Measurements from ENCODE around the gene VKORC1.
"Not testable (repeated sequence)": the region's sequence is repeated elsewhere in the genome, so short reads cannot be mapped to it uniquely, and the experiment has no call there.

The VKORC1 gene

DNA sequence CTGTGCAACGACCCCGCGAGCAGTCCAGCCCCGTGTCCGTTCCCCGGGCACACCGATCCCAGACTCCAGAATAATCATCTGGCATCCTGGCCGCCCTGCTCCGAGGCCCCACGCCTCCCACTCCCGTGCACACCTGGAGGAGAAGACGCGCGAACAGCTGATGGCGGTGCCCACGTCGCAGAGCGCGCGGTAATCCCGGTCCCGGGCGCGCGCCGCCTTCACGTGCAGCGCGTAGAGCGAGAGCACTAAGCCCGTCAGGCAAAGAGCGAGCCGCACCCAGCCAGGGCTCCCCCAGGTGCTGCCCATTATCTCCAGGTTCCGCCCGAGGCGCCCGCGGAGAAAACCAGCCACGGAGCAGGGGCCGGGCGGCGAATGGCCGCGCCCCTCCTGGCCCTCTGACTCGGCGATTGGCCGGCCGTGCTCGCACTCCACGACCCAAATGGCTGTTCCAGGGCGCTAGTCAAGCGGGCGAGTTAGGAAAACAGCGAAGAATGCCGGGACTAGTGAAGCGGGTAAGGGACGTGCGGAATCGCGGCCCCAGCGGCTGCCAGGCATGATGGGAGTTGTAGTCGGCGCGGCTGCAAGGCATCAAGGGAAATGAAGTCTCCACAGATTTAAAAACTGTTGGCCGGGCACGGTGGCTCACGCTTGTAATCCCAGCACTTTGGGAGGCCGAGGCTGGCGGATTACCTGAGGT is at the start of gene VKORC1:
VKORC1 (minus strand) TSS at position 374 of the 697 bp plus-strand sequence; CDS start at position 306, 68 bp downstream.
- peak; percentile 93 for DNase-seq (ENCODE audit: low spot score)

GRCh38 chr16:31143694-31144148 is 49.1 kb upstream of the VKORC1 start:
- no peak for DNase-seq (ENCODE audit: low spot score)

GRCh38 chr16:31143011-31143693 is 48.6 kb upstream of the VKORC1 start:
- DNase-seq (ENCODE audit: low spot score), result no peak

- DNase-seq (ENCODE audit: low spot score), result peak; percentile 96
Observed at GRCh38 chr16:31142109-31143010, 47.8 kb upstream of the VKORC1 start.

DNA sequence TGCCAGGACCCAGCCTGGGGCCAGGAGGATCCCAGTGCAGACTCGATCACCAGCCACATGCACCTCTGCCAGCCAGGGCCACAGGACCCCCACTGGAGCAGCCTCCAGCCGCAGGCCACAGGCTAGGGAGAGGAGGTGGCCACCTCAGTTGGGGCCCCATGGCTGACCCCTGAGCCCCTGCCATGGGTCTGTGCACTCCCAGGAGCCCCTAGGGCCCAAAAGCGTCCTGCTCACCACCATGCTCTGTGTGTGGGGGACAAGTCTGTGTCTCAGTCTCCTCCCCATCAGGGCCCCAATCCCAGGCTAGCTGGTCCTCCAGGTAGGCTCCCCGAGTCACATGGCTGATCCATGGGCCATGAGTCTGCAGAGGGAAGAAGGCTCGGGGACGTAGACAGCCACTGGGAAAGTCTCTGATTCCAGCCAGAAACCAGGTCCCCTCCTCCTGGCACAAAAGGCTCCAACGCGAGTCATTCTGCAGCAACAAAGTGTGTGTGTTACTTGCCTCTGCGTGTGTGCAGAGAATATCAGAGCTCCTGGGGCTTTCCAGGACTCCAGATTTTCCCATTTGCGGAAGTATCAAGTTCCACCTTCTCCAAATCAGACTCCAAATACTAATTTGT is 47.0 kb upstream of the VKORC1 start:
- no peak for DNase-seq (ENCODE audit: low spot score)

GRCh38 chr16:31141071-31141469 is 46.5 kb upstream of the VKORC1 start:
- DNase-seq (ENCODE audit: low spot score), result not testable (repeated sequence)

GRCh38 chr16:31138621-31139578 is 44.3 kb upstream of the VKORC1 start:
- peak; percentile 30 for DNase-seq (ENCODE audit: low spot score)

GRCh38 chr16:31136822-31137499 is 42.4 kb upstream of the VKORC1 start:
- not testable (repeated sequence) for DNase-seq (ENCODE audit: low spot score)

- no peak for DNase-seq (ENCODE audit: low spot score)
Observed at GRCh38 chr16:31136287-31136662, 41.7 kb upstream of the VKORC1 start.

- DNase-seq (ENCODE audit: low spot score), result no peak
Observed at GRCh38 chr16:31135535-31136286, 41.1 kb upstream of the VKORC1 start, which contains the start of gene PRSS8. PRSS8 (minus strand) TSS chr16:31135727; CDS start chr16:31135498, 229 bp downstream.

DNA sequence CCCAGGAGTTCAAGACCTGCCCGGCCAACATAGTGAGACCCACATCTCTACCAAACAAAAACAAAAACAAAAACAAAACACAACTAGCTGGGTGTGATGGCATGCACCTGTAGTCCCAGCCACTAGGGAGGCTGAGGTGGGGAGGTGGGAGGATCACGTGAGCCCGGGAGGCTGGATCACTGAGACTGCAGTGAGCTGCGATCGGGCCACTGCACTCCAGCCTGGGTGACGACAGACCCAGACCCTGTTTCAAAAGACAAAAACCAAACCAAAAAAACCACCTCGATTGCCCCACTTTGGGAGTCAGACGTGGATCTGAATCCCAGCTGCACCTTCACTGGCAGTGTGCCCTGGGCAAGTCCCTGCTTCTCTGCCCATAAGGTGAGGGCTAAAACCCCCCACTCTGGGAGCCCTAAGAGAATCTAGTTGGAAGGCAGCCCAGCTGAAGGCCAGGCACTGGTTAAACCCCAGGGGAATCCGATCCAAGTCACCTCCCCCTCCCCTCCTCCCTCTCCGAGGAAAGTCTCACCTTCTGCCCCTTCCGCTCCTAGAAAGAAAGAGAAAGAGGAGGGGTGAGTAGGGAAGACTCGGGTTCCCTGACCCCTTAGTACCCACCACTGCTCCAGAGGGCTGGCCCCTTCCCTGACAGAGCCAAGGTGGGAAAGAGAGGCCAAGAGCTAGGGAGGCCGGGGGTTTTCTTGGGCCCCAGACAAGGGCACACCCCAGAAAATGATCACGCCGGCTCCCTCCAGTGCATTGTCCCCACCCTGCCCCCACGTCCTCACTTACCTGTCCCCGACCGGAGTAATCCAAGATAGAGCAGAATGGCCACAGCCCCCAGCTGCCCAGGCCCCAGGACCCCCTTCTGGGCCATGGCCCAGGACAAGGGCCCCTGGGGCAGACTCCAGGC is 40.3 kb upstream of the VKORC1 start:
- DNase-seq (ENCODE audit: low spot score), result no peak

- DNase-seq (ENCODE audit: low spot score), result no peak
Observed at GRCh38 chr16:31134091-31134571, 39.5 kb upstream of the VKORC1 start.

DNA sequence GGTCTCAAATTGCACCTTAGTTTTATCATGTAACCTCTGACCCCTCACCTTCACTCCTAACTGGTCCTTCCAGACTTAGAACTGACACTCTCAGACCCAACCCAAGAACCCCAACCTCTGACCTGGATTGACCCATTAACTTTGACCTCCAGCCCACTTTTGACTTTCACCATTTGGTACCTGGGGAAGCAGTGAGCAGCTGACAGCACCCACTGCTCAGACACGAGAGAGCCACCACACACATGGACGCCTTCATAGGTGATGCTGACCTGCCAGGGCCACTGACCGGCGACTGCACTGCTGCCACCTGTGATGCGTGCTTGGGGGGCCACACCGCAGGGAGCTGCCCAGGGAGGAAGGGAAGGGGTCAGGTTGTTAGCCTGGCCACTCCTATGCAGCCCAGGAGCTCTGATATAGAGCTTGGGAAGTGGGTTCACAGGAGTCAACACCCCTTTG is 38.5 kb upstream of the VKORC1 start:
- DNase-seq (ENCODE audit: low spot score), result no peak

GRCh38 chr16:31132303-31132979 is 37.8 kb upstream of the VKORC1 start:
- no peak for DNase-seq (ENCODE audit: low spot score)

DNA sequence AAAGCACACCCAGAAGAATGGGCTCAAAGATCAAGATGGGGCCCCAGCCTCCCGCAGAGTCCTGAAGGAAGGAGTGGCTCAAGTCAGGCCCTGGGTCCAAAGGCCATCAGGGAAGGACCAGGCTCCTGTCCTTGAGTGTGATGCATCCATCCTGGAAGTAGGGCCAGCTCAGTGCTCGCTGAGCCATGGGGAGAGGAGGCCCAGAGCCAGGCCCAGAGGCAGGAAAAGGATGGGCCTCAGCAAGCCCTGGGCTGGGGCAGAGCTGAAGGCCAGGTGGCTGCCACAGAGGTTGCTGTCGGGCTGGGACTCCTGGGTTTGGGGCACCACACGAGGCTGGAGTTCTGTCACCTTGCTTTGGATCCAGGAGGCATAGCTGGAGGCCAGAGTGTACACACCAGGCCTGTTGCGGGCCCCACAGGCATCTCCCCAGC is 37.3 kb upstream of the VKORC1 start:
- no peak for DNase-seq (ENCODE audit: low spot score)

DNA sequence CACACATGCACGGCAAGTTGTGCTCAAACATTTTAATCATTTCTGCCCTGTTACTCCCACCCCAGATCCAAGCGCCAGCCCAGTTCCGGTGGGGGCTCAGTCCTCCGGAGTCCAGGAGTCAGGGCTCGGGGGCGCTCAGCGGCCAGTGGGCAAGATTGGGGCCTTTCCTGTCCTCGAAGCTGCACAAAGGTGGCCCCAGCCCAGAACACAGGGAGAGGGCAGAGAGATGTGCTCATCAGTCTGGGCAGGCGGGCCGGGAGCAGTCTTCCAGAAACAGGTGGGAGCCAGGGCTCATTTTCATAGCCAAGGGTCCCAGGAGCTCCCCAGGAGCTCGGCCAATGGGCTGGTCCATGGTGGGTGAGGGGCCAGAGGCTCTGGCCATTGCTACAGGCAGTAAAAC is 36.8 kb upstream of the VKORC1 start:
- DNase-seq (ENCODE audit: low spot score), result no peak

- no peak for DNase-seq (ENCODE audit: low spot score)
Observed at GRCh38 chr16:31130899-31131298, 36.3 kb upstream of the VKORC1 start.

All from kidney capillary endothelial cell (primary cell).